H1 (cell line): ENCODE data around the gene SRR. TPM values are rescaled to one million over a fixed set of nuclear protein-coding genes. Genes with fewer than 3 reads are reported as not detected.

Experiments
- ASH2L ChIP-seq: fragments of 200-600, 300-600 bp; sonication (generic); IDR thresholded peaks from one replicate; pipeline ENCODE4 v1.7.1; 2017; ENCODE audit warnings: low read length
- ATF3 ChIP-seq: IDR thresholded peaks from 2 replicates; pipeline ENCODE4 v1.6.1; 2011; ENCODE audit warnings: low read depth, mild to moderate bottlenecking, low read length; ENCODE audit not compliant: insufficient read depth
- BCL11A ChIP-seq, 2 experiments: IDR thresholded peaks; one replicate each; pipeline ENCODE4 v1.6.1; 2011; ENCODE audit warnings: low read depth in 2 of 2, low read length in 2 of 2, mild to moderate bottlenecking in 2 of 2
- BRCA1 ChIP-seq: IDR thresholded peaks from 2 replicates; pipeline ENCODE4 v1.6.1; 2012; ENCODE audit warnings: low read depth, low read length, improper control_type of control experiment
- CBX5 ChIP-seq: fragments of 300-800, 300-1000 bp; sonication (generic); IDR thresholded peaks from 2 replicates; pipeline ENCODE4 v1.7.1; 2016; ENCODE audit warnings: antibody characterized with exemption, low read length, low read depth
- CREB1 ChIP-seq: IDR thresholded peaks from 2 replicates; pipeline ENCODE4 v1.6.1; 2012; ENCODE audit warnings: inconsistent platforms
- CTCF ChIP-seq, 3 experiments: IDR thresholded peaks; 1 replicate in 2 of 3; 2 replicates in 1 of 3; pipeline versions ENCODE4 v1.5.1 to v1.6.1; 2011; ENCODE audit warnings: low read length in 3 of 3, mild to moderate bottlenecking in 3 of 3, inconsistent platforms in 2 of 3, low read depth in 1 of 3, moderate library complexity in 1 of 3; ENCODE audit not compliant: insufficient read depth in 1 of 3; ENCODE audit errors: control extremely low read depth in 1 of 3
- GABPA ChIP-seq: IDR thresholded peaks from 2 replicates; pipeline ENCODE4 v1.6.1; 2011; ENCODE audit warnings: mild to moderate bottlenecking, low read length, moderate library complexity, borderline replicate concordance; ENCODE audit not compliant: insufficient read depth
- JUN ChIP-seq: IDR thresholded peaks from 2 replicates; pipeline ENCODE4 v1.6.1; 2011; ENCODE audit warnings: low read depth, mild to moderate bottlenecking, improper control_type of control experiment, low read length
- JUND ChIP-seq: IDR thresholded peaks from 2 replicates; pipeline ENCODE4 v1.6.1; 2011; ENCODE audit warnings: mild to moderate bottlenecking, improper control_type of control experiment, low read length
- MAX ChIP-seq: IDR thresholded peaks from 2 replicates; pipeline ENCODE4 v1.6.1; 2012; ENCODE audit warnings: inconsistent platforms
- POLR2A ChIP-seq, 2 experiments: IDR thresholded peaks; 1 replicate in 1 of 2; 2 replicates in 1 of 2; pipeline ENCODE4 v1.6.1; 2011; ENCODE audit warnings: low read depth in 2 of 2, low read length in 2 of 2, mild to moderate bottlenecking in 2 of 2; ENCODE audit errors: control extremely low read depth in 1 of 2
- RFX5 ChIP-seq: IDR thresholded peaks from 2 replicates; pipeline ENCODE4 v1.6.1; 2011; ENCODE audit warnings: low read depth, low read length, improper control_type of control experiment, borderline replicate concordance
- SP1 ChIP-seq: IDR thresholded peaks from 2 replicates; pipeline ENCODE4 v1.6.1; 2011; ENCODE audit warnings: low read depth, low read length
- SP2 ChIP-seq: IDR thresholded peaks from 2 replicates; pipeline ENCODE4 v1.6.1; 2012; ENCODE audit warnings: mild to moderate bottlenecking, low read length, inconsistent platforms
- SRF ChIP-seq: IDR thresholded peaks from 2 replicates; pipeline ENCODE4 v1.6.1; 2011; ENCODE audit warnings: mild to moderate bottlenecking, low read depth, low read length, moderate library complexity
- SUZ12 ChIP-seq: fragments of 200-600 bp; sonication (generic); IDR thresholded peaks from 2 replicates; pipeline ENCODE4 v1.6.1; 2012; ENCODE audit warnings: mild to moderate bottlenecking, inconsistent platforms, low read length, moderate library complexity, mixed read lengths
- TAF7 ChIP-seq: optimal IDR thresholded peaks from 2 replicates; pipeline ENCODE3; 2011; ENCODE audit warnings: low read depth, mild to moderate bottlenecking, inconsistent platforms, low read length, moderate library complexity, borderline replicate concordance
- TEAD4 ChIP-seq: IDR thresholded peaks from 2 replicates; pipeline ENCODE4 v1.6.1; 2012; ENCODE audit warnings: low read depth, low read length, inconsistent platforms, mixed read lengths
- USF2 ChIP-seq: IDR thresholded peaks from 2 replicates; pipeline ENCODE4 v1.6.1; 2011; ENCODE audit warnings: low read length, improper control_type of control experiment
- YY1 ChIP-seq: IDR thresholded peaks from 2 replicates; pipeline ENCODE4 v1.6.1; 2011; ENCODE audit warnings: low read depth, mild to moderate bottlenecking, low read length
- polyA plus RNA-seq, 7 experiments: library from polyadenylated mRNA; depleted of rRNA in 3 of 7; stranded (reverse) in 5 of 7; unstranded in 2 of 7; fragments of >200 nt in 5 of 7; fragments of 200-250 nt in 2 of 7; gene quantifications; 1 replicate in 5 of 7; 2 replicates in 1 of 7; 4 replicates in 1 of 7; pipeline versions ENCODE4 v1.2.1 to v1.2.3, GENCODE V29; 2011 to 2013; ENCODE audit warnings: missing spikeins in 2 of 7, mixed read lengths in 2 of 7
- total RNA-seq: library from RNA; stranded (reverse); fragmentation: NEBNext Ultra II Directional; extraction: Animal tissue kit (Norgen Biotek cat#: 25700); gene quantifications from 2 replicates; pipeline ENCODE4 v1.2.1, GENCODE V29; 2021

SRR gene
- total and polyA plus RNA-seq, 2 of the 8 experiments (the other 6 are each of a cell fraction or from before 2014, with no cell fraction given): 3.6 to 4.5 TPM

- no peak for TF ChIP-seq USF2
- TF ChIP-seq CBX5: no peak
- peak; percentile 82; the same call in 1 of the 2 replicates for TF ChIP-seq SP1
- TF ChIP-seq GABPA: no peak
- peak; percentile 55; the same call in 1 of the 2 replicates for TF ChIP-seq MAX
- TF ChIP-seq BCL11A (IDR thresholded peaks at IDR 0.05; ENCODE audit: low read depth in 2 of 2, low read length in 2 of 2): no peak
- TF ChIP-seq JUND: no peak
- TF ChIP-seq TEAD4: no peak
- no peak for TF ChIP-seq JUN
- peak; percentile 95 for TF ChIP-seq RFX5
- TF ChIP-seq POLR2A (IDR thresholded peaks at IDR 0.05; ENCODE audit: control extremely low read depth in 1 of 2, low read depth in 2 of 2, low read length in 2 of 2): peak; percentile 70 to 72
- peak; percentile 89 for TF ChIP-seq ASH2L
- TF ChIP-seq SRF: no peak
- TF ChIP-seq BRCA1: no peak
- TF ChIP-seq ATF3: no peak
- TF ChIP-seq SUZ12: no peak
- TF ChIP-seq YY1: no peak
- no peak for TF ChIP-seq CTCF (IDR thresholded peaks at IDR 0.05; ENCODE audit: control extremely low read depth in 1 of 3, insufficient read depth in 1 of 3, low read depth in 1 of 3, low read length in 3 of 3)
- TF ChIP-seq SP2: no peak
- peak; percentile 70 for TF ChIP-seq TAF7
- 0 out of 2 replicates have a peak, but pooled peaks have one; percentile 21 for TF ChIP-seq CREB1
Observed at GRCh38 chr17:2347805-2348685, 44.3 kb downstream of the SRR start (continued).
